GM10248 (cell line): ENCODE results near the gene MSH5.
A peak's percentile ranks its signal among the peaks of the same experiment; 100 is the strongest.

Experiments
- CTCF ChIA-PET: fragments of 300-600 bp; sonication (Branson Sonifier 250); formaldehyde crosslinking; extraction: SDS; loops from one replicate; lab custom pipeline; 2021; ENCODE audit warnings: antibody characterized with exemption; lab: Yijun Ruan, JAX
- POLR2A ChIA-PET: fragments of 350-650 bp; sonication (Branson Sonifier 250); formaldehyde crosslinking; extraction: SDS; loops from one replicate; lab custom pipeline; 2020; ENCODE audit warnings: antibody characterized with exemption; lab: Yijun Ruan, JAX
- DNase-seq: peaks from one replicate; pipeline ENCODE4 v3.0.0; 2012; ENCODE audit errors: extremely low spot score
- TF ChIP-seq, protein P1 (sequence below): IDR thresholded peaks from 2 replicates; pipeline ENCODE4 v1.5.1; 2012; ENCODE audit warnings: mild to moderate bottlenecking, low read depth; ENCODE audit errors: extremely low read depth, missing control alignments, control extremely low read depth

The MSH5 gene

DNA sequence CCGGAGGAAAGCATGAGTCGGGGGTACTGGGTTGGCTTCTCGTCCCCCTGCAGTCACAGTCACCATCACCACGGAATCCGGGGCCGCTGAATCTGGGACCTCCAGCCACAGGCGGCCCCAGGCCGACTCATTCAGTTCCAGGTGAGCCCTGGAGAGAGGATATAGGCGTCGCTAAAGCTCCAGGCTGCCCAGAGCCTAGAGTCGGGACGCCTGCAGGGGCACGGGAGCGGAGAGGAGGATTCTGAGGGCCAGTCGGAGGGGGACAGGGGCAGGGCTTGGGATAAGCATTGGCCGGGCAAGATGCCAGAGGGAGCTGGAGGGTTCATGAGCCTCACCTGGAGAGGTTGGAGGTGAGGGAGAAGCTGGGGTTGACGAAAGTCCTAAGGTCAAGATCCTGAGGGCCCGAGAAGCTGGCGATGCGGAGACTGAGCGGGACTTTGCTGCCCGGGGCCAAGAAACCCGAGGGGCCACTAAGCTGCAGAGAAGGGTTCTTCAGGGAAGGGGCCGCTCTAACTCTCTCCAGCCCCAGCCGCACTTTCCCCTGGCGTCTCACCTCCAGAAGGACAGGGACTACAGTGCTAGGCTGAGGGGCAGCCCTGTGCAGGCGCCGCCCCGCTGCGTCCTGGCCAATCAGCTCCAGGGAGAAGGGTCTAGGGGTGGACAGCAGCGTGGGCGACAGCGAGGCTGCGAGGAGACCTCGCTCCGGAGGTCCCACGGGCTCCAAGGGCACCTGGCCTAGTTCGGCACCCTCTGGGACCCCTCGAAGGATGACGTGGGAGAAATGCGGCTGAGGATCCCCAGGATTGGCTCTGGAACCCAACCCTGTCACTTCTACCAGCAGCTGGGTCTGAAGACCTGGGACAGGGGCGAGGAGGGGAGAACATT, 26.3 kb downstream of the MSH5 start:
- DNase-seq = no peak
- TF ChIP-seq, protein P1, sequence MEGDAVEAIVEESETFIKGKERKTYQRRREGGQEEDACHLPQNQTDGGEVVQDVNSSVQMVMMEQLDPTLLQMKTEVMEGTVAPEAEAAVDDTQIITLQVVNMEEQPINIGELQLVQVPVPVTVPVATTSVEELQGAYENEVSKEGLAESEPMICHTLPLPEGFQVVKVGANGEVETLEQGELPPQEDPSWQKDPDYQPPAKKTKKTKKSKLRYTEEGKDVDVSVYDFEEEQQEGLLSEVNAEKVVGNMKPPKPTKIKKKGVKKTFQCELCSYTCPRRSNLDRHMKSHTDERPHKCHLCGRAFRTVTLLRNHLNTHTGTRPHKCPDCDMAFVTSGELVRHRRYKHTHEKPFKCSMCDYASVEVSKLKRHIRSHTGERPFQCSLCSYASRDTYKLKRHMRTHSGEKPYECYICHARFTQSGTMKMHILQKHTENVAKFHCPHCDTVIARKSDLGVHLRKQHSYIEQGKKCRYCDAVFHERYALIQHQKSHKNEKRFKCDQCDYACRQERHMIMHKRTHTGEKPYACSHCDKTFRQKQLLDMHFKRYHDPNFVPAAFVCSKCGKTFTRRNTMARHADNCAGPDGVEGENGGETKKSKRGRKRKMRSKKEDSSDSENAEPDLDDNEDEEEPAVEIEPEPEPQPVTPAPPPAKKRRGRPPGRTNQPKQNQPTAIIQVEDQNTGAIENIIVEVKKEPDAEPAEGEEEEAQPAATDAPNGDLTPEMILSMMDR = no peak
- ChIA-PET CTCF (no interaction called here), POLR2A (no interaction called here)

DNA sequence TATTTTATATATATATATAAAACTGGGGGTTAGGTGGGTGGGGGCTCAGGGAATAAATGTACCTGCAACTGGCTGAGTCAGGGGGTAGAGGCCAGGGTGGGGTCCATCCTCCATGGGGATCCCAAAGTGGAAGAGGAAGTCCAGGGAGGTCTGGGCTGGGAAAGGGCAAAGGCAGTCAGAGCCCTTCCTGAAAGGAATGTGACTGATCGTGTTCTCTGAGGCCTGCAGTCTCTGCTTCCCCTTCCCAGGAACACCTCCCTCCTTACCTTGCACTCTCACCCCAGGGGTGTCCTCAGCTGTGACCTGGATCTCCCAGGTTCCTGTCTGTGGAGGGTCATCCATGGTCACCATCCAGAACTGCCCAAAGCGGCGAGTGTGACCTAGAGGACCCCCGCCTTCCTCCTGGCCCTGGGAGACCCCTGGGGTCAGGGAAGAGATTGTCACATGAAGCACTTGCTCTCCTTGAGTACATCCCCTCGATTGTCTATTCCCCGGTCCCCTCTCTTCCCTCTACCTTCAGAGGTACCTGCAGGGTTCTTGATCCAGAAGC, 27.4 kb downstream of the MSH5 start:
- no peak for DNase-seq
- TF ChIP-seq, protein P1 = no peak
- POLR2A ChIA-PET = no interaction called here
- CTCF ChIA-PET = no interaction called here

DNA sequence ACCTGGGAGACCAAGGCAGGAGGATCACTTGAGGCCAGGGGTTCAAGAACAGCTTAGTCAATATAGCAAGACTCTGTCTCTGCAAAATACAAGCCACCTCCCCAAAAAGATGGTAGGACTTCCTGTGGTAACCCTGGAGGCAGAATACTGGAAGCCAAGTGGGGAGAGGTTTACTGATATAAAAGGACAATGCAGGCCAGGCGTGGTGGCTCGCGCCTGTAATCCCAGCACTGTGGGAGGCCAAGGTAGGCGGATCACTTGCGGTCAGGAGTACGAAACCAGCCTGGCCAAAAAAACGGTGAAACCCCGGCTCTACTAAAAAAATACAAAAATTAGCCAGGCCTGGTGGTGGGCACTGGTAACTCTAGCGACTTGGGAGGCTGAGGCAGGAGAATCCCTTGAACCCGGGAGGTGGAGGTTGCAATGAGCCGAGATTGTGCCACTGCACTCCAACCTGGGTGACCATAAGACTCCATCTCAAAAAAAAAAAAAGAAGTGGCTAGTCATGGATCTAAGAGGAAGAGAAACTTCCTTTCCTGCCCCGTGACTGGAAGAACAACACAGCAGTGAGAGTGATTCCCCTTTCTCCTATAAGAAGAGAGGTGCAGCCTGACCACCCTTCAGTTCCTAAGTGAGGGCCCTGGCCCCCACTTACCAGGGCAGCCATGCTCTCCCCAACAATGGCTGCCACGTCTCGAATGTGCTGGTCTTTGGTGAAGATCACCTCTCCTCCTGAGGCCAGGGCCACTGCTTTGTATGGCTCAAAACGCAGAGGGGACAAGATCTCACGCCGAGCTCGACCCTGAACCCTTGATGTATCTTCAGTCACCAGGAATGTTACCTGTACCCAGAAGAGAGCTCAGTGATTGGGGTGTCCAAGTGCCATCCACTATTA, 28.8 kb downstream of the MSH5 start:
- ChIA-PET POLR2A (interaction anchor here (0.9 to 1.6 kb wide), 2 partner anchors 27 to 29 kb away, joined by 3 read pairs; partner anchors contain the start of genes MSH5 and VARS1), CTCF (interaction anchor here (1.1 to 4.0 kb wide), 24 partner anchors 9 to 217 kb away, joined by 3 to 73 read pairs (median 8); partner anchors contain the start of genes CLIC1, DDAH2, LSM2 and LY6G6F)
- TF ChIP-seq, protein P1 = no peak
- DNase-seq = no peak

DNA sequence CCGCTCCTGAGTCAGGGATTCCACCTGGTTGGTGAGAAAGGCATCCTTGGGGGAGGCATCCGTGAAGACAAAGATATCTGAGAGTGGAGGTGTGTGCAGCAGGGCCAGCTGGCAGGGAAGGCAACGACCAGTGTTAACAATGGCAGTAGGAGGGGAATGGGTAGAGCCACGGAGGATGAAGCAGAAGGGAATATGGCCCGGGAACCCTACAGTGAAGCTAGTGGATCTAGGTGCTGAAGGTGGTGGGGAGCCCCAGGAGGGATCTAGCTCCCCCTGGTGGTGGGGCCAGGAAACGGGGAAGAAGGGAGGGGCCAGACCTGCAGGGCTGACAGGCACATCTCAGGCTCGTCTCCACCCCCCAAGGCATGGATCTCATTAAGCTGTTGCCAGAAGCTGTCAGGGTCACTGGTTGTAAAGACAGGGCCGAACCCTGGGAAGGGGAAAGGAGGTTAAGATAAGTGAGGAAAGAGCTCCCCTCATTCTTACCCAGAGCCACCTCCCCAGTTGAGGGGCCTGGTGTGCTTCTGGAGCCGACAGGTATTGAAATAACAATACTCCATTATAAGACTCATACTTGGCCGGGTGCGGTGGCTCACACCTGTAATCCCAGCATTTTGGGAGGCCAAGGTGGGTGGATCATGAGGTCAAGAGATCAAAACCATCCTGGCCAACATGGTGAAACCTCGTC, 30.0 kb downstream of the MSH5 start:
- POLR2A ChIA-PET = interaction anchor here (0.8 to 1.6 kb wide), 4 partner anchors 11 to 45 kb away, joined by 3 read pairs; partner anchors contain the start of genes HSPA1A, HSPA1L, MSH5 and VARS1
- peak; percentile 92 for DNase-seq
- TF ChIP-seq, protein P1 = peak; percentile 69
- CTCF ChIA-PET = interaction anchor here (0.7 to 4.0 kb wide), 41 partner anchors 10 to 228 kb away, joined by 3 to 73 read pairs (median 5); partner anchors contain the start of genes CLIC1, DDAH2, DDX39B and GPANK1

DNA sequence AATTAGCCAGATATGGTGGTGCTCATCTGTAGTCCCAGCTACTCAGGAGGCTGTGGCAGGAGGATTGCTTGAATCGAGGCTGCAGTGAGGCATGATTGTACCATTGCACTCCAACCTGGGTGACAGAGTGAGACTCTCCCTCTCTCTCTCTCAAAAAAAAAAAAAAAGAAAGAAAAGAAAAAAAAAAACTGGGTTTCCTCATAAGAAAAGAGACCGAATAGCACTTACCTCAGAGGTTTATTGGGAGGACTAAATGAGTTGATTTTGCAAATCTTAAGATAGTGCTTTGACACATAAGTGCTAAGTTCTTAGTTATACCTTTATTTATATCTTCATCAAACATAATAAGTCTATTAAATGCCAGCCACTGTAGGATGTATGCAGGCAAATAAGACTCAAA, 31.1 kb downstream of the MSH5 start:
- ChIA-PET POLR2A (no interaction called here), CTCF (interaction anchor here (1.0 to 4.0 kb wide), 16 partner anchors 9 to 196 kb away, joined by 3 to 73 read pairs (median 12); partner anchors contain the start of genes CLIC1, DDAH2, LSM2 and MSH5)
- DNase-seq = no peak
- TF ChIP-seq, protein P1 = no peak
